Naive B cell (primary cell): Measurements from ENCODE around the gene SCYGR3. TPM values are rescaled to one million over a fixed set of nuclear protein-coding genes. Genes with fewer than 3 reads are reported as not detected.

Source experiments
- ATAC-seq, 2 donors: fragments of 150-1000 bp; cut with Tn5 transposase; 2 replicates each; pipeline ENCODE4 v1.10.0; 2021; ENCODE audit warnings: low read depth in 2 of 2, mild to moderate bottlenecking in 2 of 2, moderate library complexity in 2 of 2
- DNase-seq: peaks from one replicate; pipeline ENCODE4 v3.0.0; 2022
- H3K27ac Mint-ChIP-seq, 6 donors: one replicate each; pipeline ENCODE4 v1.8.0; 2020 to 2022; ENCODE audit warnings: mild to moderate bottlenecking in 6 of 6, mixed read lengths in 6 of 6, moderate library complexity in 5 of 6, inconsistent platforms in 2 of 6
- H3K27me3 Mint-ChIP-seq, 3 donors: one replicate each; pipeline ENCODE4 v1.8.0; 2021 to 2022; ENCODE audit warnings: mixed read lengths in 3 of 3, mild to moderate bottlenecking in 1 of 3
- H3K36me3 Mint-ChIP-seq, 2 donors: one replicate each; pipeline ENCODE4 v1.8.0; 2020 to 2022; ENCODE audit warnings: mixed read lengths in 2 of 2, inconsistent platforms in 1 of 2, mild to moderate bottlenecking in 1 of 2
- H3K4me1 Mint-ChIP-seq, 3 donors: one replicate each; pipeline ENCODE4 v1.8.0; 2020 to 2022; ENCODE audit warnings: mixed read lengths in 3 of 3, inconsistent platforms in 1 of 3, mild to moderate bottlenecking in 1 of 3, moderate library complexity in 1 of 3
- H3K4me3 Mint-ChIP-seq, 8 donors: one replicate each; pipeline ENCODE4 v1.8.0; 2020 to 2022; ENCODE audit warnings: mild to moderate bottlenecking in 8 of 8, mixed read lengths in 8 of 8, moderate library complexity in 8 of 8, inconsistent platforms in 2 of 8
- H3K9me3 Mint-ChIP-seq, 7 donors: one replicate each; pipeline ENCODE4 v1.8.0; 2020 to 2022; ENCODE audit warnings: mixed read lengths in 7 of 7, mild to moderate bottlenecking in 5 of 7, inconsistent platforms in 2 of 7, moderate library complexity in 1 of 7
- polyA plus RNA-seq, 6 donors: library from polyadenylated mRNA; unstranded; fragments of 300-500 nt; fragmentation: Illumina TruSeq; gene quantifications; one replicate each; pipeline ENCODE4 v1.2.3, GENCODE V29; 2021; ENCODE audit warnings: low read depth in 6 of 6

Gene SCYGR3
- polyA plus RNA-seq, 6 donors from 2014 or later, result not detected

DNA sequence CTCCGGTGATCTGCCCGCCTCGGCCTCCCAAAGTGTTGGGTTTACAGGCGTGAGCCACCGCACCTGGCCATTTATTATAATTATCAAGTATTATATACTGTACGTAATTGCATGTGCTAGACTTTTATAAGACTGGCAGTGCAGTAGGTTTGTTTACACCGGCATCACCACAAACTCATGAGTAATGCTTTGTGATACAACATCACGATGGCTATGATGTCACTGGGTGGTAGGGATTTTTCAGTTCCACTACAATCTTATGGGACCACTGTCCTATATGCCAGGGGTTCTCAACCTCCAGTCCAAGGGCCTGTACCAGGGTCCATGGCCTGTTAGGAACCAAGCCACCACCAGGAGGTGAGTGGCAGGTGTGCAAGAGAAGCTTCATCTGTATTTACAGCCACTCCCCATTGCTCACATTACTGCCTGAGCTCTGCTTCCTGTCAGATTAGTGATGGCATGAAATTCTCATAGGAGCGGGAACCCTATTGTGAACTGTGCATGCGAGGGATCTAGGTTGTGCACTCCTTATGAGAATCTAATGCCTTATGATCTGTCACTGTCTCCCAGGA lies 12.0 kb upstream of the SCYGR3 start:
- Mint-ChIP-seq H3K4me1 (no peaks in the 10 kb centered on the region), H3K27me3 (peaks cover 10 to 20% (median 13%) of the 10 kb centered on the region in 3 donors), H3K36me3 (no peaks in the 10 kb centered on the region), H3K4me3 (no peak overlapping the region), H3K27ac (no peak overlapping the region), H3K9me3 (peaks cover 0 to 11% (median 2%) of the 10 kb centered on the region in 7 donors)
- DNase-seq, result no peak
- no peak for ATAC-seq

DNA sequence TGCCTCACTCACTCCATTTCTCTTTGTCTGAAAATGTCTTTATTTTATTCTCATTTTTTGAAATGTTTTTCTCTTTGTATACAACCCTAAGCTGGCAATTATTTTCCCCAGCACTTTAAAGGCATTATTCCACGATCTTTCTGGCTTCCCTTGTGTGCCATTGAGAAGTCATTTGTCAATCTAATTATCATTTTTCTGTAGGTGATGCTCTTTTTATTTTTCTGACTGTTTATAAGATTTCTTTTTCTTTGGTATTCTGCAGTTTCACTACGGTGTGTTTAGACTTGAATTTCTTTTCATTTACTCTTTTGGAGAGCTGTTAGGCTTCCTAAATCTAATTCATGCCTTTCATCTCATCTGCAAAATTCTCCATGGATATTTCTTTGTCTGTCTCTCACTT lies 10.8 kb upstream of the SCYGR3 start:
- H3K9me3 Mint-ChIP-seq, result peaks cover 0 to 11% (median 4%) of the 10 kb centered on the region in 7 donors
- DNase-seq (no peak), ATAC-seq (no peak)
- no peaks in the 10 kb centered on the region for H3K36me3 Mint-ChIP-seq
- peaks cover 13 to 23% (median 15%) of the 10 kb centered on the region in 3 donors for H3K27me3 Mint-ChIP-seq
- no peak overlapping the region for H3K27ac Mint-ChIP-seq
- no peaks in the 10 kb centered on the region for H3K4me1 Mint-ChIP-seq
- no peak overlapping the region for H3K4me3 Mint-ChIP-seq

DNA sequence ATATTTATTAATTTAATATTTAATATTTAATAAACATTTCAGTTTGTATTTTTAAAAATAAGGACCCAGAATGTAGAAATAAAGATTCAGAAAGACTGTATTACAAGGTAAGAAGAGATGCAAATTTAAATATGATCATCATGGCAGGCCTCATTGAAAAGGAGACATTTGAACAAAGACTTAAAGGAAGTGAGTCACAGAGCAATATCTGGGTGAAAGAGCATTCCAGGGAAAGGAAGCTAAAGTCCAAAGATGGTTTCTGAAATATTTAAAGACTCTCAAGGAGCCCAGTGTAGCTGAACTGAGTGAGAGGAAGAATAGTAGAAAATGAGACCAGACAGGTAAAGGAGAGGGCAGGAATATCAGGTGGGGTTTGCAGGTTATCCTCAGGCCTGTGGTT lies 8.6 kb upstream of the SCYGR3 start:
- H3K4me1 Mint-ChIP-seq, result no peaks in the 10 kb centered on the region
- H3K9me3 Mint-ChIP-seq, result peaks cover 0 to 11% (median 2%) of the 10 kb centered on the region in 7 donors
- H3K27me3 Mint-ChIP-seq, result peaks cover 9 to 15% (median 14%) of the 10 kb centered on the region in 3 donors
- DNase-seq (no peak), ATAC-seq (no peak)
- no peaks in the 10 kb centered on the region for H3K36me3 Mint-ChIP-seq
- H3K4me3 Mint-ChIP-seq, result no peak overlapping the region
- H3K27ac Mint-ChIP-seq, result no peak overlapping the region

DNA sequence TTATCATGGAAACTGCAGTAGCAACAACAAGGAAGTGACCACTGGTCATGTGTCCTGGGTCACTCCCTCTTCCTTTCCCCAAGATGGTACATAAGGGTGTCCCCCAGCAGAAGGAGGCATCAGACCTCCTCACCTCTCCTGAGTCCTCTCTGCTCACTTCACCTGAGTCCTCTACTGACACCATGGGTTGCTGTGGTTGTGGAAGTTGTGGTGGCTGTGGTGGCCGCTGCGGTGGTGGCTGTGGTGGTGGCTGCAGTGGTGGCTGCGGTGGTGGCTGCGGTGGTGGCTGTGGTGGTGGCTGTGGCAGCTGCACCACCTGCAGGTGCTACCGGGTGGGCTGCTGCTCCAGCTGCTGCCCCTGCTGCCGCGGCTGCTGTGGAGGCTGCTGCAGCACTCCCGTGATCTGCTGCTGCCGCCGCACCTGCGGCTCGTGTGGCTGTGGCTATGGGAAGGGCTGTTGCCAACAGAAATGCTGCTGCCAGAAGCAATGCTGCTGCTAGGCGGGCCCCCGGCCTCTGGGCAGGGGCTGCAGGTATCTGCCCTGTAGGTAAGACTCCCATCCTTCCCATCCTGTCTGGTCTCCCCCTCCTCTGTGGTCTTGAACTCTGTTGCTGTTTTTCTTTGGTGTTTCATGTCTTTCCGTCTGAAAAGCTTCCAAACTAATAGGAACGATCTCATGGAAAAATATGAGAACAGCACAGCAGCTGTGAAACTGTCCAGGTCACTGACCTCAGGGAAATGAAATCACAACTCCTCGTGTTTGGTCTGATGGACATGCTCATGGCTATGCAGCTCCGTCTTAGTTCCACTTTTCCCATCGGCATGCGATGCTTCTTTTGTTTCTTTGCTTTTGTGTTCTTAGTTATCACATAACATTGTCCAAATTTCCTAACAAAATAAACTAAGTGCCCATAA lies 2.9 kb upstream of the SCYGR3 start, which contains the start of gene SCYGR4:
TSS of gene SCYGR4 (plus strand) at position 183 of the 915 bp plus-strand sequence. CDS start at position 183, 0 bp downstream.
- no peak within 1 kb of the TSS for H3K4me3 Mint-ChIP-seq
- DNase-seq (no peak), ATAC-seq (no peak)
- no peaks in the 10 kb centered on the region for H3K4me1 Mint-ChIP-seq
- peaks cover 0 to 5% (median 2%) of the 10 kb centered on the region in 7 donors for H3K9me3 Mint-ChIP-seq
- peaks cover 8 to 26% (median 22%) of the 10 kb centered on the region in 3 donors for H3K27me3 Mint-ChIP-seq
- H3K36me3 Mint-ChIP-seq, result no peaks in the 10 kb centered on the region
- H3K27ac Mint-ChIP-seq, result peak within 1 kb of the TSS in 3 of 6 donors; percentile 14 to 56 (median 38)

DNA sequence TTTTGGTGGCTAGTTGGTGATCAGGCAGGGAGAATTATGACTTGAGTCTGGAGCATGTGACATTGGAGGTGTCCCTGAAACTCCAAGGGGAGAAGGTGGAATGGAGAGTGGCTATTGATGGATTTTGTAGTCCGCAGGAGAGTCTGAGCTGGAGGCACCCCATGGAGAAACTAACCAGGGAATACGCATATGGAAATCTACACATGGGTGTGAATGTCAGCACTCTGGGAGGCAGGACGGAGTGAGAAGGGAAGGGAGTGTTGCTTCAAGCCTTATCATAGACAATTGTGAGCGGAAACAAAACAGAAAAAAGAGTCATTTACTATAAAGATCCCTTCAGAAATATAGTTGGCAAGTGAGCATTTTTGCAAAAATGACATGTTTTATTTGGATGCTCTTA lies 2.0 kb upstream of the SCYGR3 start:
- H3K27ac Mint-ChIP-seq, result peak overlapping the region in 1 of 6 donors; percentile 14
- peaks cover 0 to 3% (median 0%) of the 10 kb centered on the region in 7 donors for H3K9me3 Mint-ChIP-seq
- H3K4me3 Mint-ChIP-seq, result no peak overlapping the region
- H3K36me3 Mint-ChIP-seq, result no peaks in the 10 kb centered on the region
- H3K4me1 Mint-ChIP-seq, result no peaks in the 10 kb centered on the region
- H3K27me3 Mint-ChIP-seq, result peaks cover 8 to 34% (median 26%) of the 10 kb centered on the region in 3 donors
- ATAC-seq, result no peak
- no peak for DNase-seq

DNA sequence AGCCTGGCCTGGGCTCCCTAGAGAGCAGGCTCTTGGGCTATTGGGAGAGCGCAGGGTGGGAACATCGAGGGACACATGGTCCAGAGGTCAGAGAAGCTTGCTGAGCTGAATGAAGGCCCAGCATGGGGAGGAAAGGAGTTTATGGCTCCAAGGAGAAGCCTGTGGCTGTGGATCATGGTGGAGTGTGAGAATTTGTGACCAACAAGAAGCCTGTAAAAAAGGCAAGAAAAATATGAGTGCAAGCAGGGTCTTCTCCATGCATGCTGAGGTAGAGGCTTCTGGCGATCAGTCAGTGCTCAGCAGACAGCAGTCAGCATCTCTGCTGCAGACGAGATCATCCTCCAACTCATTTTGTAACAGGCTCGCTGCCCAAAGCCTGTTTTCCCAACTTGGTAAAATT lies 1.3 kb upstream of the SCYGR3 start:
- H3K4me3 Mint-ChIP-seq, result no peak overlapping the region
- H3K27me3 Mint-ChIP-seq, result peaks cover 8 to 29% (median 23%) of the 10 kb centered on the region in 3 donors
- H3K27ac Mint-ChIP-seq, result no peak overlapping the region
- DNase-seq (no peak), ATAC-seq (no peak)
- H3K9me3 Mint-ChIP-seq, result peaks cover 0 to 3% (median 0%) of the 10 kb centered on the region in 7 donors
- H3K36me3 Mint-ChIP-seq, result no peaks in the 10 kb centered on the region
- no peaks in the 10 kb centered on the region for H3K4me1 Mint-ChIP-seq

DNA sequence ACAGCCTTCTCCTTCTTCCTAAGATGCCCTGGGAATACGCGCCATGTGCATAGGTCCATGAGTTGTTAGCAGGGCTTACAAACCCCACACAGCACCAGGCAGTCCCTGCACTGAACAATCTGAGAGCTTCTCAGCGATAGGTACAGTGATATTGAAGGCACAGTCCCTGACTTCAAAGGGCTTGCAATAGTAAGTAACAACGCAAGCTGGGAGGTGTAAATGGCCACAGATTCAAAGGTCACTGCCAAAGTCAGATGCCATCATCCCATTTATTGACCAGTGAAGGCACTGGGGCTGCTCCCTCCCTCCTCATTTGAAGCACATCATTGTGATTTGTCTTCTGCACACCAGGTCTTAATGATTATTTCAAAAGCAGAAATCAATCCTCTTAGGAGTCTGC lies 541 bp upstream of the SCYGR3 start:
- Mint-ChIP-seq H3K27me3 (peaks cover 8 to 29% (median 23%) of the 10 kb centered on the region in 3 donors), H3K4me3 (no peak overlapping the region), H3K27ac (no peak overlapping the region), H3K9me3 (peaks cover 0 to 3% (median 0%) of the 10 kb centered on the region in 7 donors), H3K4me1 (peaks cover 0 to 1% (median 1%) of the 10 kb centered on the region in 3 donors), H3K36me3 (no peaks in the 10 kb centered on the region)
- ATAC-seq, result no peak
- DNase-seq, result no peak

DNA sequence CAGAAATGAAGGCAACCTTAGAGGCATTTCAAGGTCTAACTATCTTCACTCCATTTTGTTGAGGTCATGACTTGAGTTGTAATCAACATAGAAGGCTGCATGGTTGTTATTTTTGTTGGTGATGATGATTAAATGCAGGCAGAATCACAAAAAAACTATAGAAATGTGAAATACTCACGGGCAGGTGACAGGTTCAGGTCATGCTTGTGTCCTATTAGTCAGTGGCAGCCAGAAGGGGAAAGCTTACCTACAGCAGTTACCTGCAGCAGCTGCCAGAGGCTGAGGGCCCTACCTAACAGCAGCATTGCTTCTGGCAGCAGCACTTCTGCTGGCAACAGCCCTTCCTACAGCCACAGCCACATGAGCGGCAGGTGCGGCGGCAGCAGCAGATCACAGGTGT lies 394 bp downstream of the SCYGR3 start:
- H3K36me3 Mint-ChIP-seq, result no peaks in the 10 kb centered on the region

DNA sequence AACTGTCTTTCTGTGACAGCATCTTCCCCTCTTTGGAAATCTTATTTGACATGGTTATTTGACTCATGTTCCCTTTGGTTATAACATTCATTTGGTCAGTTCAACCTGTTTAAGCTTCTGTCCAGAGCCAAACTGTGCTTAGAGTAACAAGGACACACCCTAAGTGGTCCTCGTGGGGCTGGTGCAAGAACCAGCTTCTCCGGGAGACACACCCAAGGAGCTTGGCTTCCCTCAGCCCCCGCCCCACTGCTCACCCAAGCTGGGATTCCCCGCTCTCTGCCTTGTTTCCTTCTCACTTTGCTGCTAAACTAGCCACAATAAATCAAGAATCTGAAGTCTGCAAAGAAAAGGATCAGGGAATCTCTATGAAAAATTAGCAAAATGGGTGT lies 1.4 kb downstream of the SCYGR3 start:
- Mint-ChIP-seq H3K27me3 (peaks cover 4 to 29% (median 28%) of the 10 kb centered on the region in 3 donors), H3K4me3 (no peak overlapping the region)
- ATAC-seq, result no peak

More for the DNA sequence above, 394 bp downstream of the SCYGR3 start:
- peaks cover 2 to 4% (median 4%) of the 10 kb centered on the region in 3 donors for H3K4me1 Mint-ChIP-seq
- H3K9me3 Mint-ChIP-seq, result peaks cover 0 to 3% (median 0%) of the 10 kb centered on the region in 7 donors
- ATAC-seq, result no peak
- no peak overlapping the region for H3K4me3 Mint-ChIP-seq
- H3K27ac Mint-ChIP-seq, result no peak overlapping the region
- peaks cover 8 to 29% (median 25%) of the 10 kb centered on the region in 3 donors for H3K27me3 Mint-ChIP-seq
- DNase-seq, result no peak

DNA sequence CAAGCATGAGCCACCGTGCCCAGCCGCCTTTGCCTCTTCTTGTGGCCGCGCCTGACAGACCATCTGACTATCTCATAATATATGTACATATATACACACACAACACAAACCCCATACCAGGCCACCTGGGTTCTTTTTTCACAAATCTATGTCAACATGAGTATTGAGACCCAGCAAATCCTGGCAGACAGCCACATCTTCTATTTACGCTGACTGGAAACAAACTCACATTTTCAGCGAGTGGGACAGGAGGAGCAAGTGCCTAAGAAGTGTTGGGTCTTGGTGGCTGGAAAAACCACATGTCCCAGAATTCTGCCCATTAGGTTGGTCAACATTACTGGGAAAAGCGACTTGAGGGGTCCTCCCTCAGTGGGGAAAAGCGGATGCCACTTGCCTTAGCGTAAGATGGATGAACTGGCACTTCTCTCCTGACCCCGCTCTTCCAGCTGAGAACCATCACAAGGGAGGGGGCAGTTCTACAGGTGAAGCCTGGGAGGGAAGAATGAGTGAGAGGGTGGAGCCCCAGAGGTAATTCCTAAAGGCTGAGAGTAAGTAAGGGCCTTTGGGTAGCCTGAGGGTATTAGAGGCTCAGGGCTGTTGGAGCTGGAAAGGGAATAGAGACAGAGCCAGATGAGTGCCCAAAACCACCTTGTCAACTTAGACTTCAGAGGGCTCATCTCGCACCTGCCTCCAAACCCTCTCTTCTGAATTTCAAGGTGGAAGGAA lies 1.9 kb downstream of the SCYGR3 start:
- no peak overlapping the region for H3K4me3 Mint-ChIP-seq
- ATAC-seq (no peak), DNase-seq (no peak)
- no peaks in the 10 kb centered on the region for H3K36me3 Mint-ChIP-seq
- H3K27ac Mint-ChIP-seq, result no peak overlapping the region
- H3K4me1 Mint-ChIP-seq, result peaks cover 15 to 17% (median 16%) of the 10 kb centered on the region in 3 donors
- H3K27me3 Mint-ChIP-seq, result peaks cover 4 to 29% (median 28%) of the 10 kb centered on the region in 3 donors
- H3K9me3 Mint-ChIP-seq, result peaks cover 0 to 2% (median 0%) of the 10 kb centered on the region in 7 donors

More for the DNA sequence above, 1.4 kb downstream of the SCYGR3 start:
- Mint-ChIP-seq H3K4me1 (peaks cover 10 to 11% (median 11%) of the 10 kb centered on the region in 3 donors), H3K9me3 (peaks cover 0 to 3% (median 0%) of the 10 kb centered on the region in 7 donors), H3K36me3 (no peaks in the 10 kb centered on the region), H3K27ac (no peak overlapping the region)
- no peak for DNase-seq

DNA sequence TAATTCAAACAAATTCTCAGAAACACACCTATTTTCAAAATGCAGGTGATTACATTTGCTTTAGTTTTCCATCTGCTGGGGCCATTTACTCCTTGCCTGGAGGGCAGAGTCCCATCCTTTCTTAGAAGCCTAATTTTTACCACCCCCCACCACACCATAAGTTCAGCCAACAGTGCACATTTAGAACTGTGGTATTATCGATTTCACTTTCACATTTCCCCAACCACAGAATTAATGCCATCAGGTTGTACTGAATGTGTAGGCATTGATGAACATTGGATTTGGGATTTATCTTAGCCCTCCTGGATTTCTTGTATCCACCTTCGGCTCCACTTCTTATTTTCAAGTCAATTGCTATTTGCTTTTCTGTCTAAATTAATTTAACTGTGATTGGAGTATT lies 4.5 kb downstream of the SCYGR3 start:
- peaks cover 0 to 2% (median 0%) of the 10 kb centered on the region in 7 donors for H3K9me3 Mint-ChIP-seq
- H3K4me1 Mint-ChIP-seq, result peaks cover 15 to 19% (median 17%) of the 10 kb centered on the region in 3 donors
- H3K27me3 Mint-ChIP-seq, result peaks cover 0 to 20% (median 17%) of the 10 kb centered on the region in 3 donors
- ATAC-seq, result no peak
- DNase-seq, result no peak
- H3K4me3 Mint-ChIP-seq, result no peak overlapping the region
- H3K27ac Mint-ChIP-seq, result no peak overlapping the region
- no peaks in the 10 kb centered on the region for H3K36me3 Mint-ChIP-seq

DNA sequence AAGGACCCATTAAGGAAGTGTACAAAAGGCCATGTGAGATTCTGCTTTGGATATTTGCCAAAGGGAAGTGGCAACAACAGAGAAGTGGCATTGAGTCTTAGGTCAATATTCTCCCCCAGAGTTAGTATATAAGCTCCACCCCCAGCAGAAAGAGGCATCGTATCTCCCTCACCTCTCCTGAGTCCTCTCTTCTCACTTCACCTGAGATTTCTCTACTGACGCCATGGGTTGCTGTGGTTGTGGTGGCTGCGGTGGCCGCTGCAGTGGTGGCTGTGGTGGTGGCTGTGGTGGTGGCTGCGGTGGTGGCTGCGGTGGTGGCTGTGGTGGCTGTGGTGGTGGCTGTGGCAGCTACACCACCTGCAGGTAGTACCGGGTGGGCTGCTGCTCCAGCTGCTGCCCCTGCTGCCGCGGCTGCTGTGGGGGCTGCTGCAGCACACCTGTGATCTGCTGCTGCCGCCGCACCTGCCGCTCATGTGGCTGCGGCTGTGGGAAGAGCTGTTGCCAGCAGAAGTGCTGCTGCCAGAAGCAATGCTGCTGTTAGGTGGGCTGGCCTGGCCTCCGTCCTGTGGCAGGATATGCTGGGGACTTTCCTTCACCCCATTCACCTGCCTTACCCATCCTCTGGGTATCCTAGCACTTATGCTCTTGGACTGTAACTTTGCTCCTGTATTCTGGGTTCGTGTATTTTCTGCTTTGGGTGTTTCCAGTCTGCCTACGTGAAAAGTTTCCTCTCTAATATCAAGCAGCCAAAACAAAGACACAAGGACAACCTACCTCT lies 5.9 kb downstream of the SCYGR3 start:
- DNase-seq (peak; percentile 35), ATAC-seq (peak; percentile 86 to 93)
- peak overlapping the region in 3 of 6 donors; percentile 80 to 85 (median 81) for H3K27ac Mint-ChIP-seq
- H3K9me3 Mint-ChIP-seq, result peaks cover 0 to 2% (median 0%) of the 10 kb centered on the region in 7 donors
- H3K4me1 Mint-ChIP-seq, result peaks cover 15 to 19% (median 17%) of the 10 kb centered on the region in 3 donors
- H3K4me3 Mint-ChIP-seq, result peak overlapping the region in 1 of 8 donors; percentile 35
- H3K36me3 Mint-ChIP-seq, result no peaks in the 10 kb centered on the region
- H3K27me3 Mint-ChIP-seq, result peaks cover 8 to 25% (median 22%) of the 10 kb centered on the region in 3 donors
